NCI-H345 treated with DMSO at 0.1 percent for 48 hours (cell line): ENCODE data around the gene THSD8.
"Not testable (repeated sequence)": the region's sequence is repeated elsewhere in the genome, so short reads cannot be mapped to it uniquely, and the experiment has no call there.

Experiments used
- DNase-seq: peaks from one replicate; lab custom pipeline; 2025; ENCODE audit not compliant: unreplicated experiment; lab: John Stamatoyannopoulos, UW

THSD8 gene

DNA sequence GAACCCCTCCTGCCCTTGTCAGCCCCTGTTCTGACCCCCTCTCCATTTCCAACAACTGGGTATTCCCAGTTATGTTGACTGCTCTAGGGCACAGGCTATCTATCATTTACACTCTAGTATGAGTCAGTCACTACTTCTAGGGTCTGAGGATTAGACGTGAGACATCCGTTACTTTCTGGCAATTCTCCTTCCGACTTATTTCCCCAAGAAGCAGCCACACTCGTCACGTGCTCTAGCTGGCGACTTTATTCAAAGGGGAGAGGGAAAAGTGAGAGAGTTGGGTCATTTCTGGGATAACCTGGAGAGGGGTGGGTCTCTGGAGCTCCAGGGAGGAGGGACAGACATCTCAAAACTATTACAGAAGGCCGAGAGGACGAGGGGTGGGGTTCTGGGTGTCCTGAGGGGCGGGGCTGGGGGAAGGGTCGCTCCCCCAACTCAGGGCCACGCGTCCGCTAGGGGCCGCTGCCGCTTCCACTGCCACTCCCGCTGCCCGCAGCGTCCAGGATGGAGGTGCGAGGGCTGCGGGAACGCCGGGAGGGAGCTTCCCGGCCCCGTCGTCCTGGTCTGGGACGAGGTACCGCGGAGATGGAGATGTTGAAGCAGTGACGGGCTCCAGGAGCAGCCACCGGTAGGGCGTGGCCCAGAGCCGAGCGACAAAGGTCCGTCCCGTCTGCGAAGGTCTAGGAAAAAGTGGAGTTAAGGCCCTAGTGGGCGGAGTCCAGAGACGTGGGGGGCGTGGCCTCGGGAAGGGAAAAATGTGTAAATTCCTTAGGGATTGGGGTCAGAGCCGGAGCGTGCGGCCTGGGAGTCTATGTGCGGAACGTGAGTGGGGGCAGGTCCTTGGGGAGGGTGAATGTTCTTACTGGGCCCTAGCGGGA is 23.6 kb downstream of the THSD8 start:
- DNase-seq = no peak

DNA sequence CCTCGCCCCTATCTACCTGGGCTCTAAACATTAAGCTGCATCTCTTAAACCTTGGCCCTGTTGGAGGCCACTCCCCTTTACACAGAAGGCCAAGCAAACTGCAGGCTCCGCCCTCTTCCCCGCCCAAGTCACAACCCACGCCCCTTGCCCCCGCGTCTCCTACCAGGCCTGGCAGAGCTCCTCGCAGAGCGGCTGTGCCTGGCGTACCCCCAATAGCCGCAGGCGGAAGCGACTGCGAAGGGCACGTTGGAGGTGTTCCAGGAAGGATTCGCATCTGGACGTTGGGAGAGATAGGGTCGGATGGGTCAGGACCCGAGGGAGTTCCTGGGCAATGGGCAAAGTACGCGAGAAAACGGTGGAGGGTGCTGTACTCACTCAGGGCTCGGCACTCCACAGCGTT is 26.6 kb downstream of the THSD8 start:
- DNase-seq = no peak

- DNase-seq = no peak
Measured at GRCh38 chr19:12833418-12833737, 31.5 kb downstream of the THSD8 start.

DNA sequence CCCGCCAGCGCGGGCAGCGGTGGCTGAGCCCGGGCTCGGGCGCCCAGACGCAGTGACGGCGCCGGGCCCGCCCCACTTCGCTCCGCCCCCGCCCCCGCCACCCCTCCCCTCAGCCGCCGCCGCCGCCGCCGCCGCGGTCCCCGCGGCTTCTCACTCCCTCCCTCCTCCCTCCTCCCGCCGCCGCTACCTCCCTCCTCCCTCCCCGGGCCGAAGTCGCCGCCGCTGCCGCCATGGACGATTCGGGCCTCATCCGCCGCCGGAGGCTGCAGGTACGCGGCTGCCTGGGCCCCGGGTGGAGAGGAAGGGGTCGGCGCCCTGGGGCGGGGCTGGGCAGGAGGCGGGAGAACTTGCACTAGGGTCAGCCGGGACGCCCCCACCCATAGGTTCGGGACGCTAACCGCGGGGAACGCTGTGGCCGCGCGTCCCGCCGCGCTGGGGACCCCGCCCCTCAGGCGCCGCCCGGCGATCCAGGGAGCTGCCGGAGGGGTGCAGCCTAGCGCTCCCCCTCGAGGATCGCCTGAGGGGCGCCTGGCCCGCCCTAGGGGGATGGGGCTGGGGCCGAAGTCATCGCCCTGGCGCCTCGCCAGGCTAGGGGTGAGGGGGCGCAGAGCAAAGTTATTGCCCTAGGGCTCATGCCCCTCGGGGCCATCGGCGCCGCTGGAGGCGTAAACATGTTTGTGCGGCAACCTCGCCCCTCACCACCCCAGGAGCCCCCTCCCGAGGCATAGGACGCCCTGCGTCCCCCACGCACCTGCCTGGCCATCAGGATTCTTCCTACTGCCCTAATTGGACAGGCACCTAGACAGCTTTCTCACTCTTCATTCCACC is 32.1 kb downstream of the THSD8 start:
- no peak for DNase-seq

GRCh38 chr19:12834566-12834943 is 32.7 kb downstream of the THSD8 start, which contains the start of gene RTBDN:
Gene RTBDN (minus strand): TSS chr19:12834579. CDS start chr19:12829979, 4,600 bp downstream.
- DNase-seq = no peak

DNA sequence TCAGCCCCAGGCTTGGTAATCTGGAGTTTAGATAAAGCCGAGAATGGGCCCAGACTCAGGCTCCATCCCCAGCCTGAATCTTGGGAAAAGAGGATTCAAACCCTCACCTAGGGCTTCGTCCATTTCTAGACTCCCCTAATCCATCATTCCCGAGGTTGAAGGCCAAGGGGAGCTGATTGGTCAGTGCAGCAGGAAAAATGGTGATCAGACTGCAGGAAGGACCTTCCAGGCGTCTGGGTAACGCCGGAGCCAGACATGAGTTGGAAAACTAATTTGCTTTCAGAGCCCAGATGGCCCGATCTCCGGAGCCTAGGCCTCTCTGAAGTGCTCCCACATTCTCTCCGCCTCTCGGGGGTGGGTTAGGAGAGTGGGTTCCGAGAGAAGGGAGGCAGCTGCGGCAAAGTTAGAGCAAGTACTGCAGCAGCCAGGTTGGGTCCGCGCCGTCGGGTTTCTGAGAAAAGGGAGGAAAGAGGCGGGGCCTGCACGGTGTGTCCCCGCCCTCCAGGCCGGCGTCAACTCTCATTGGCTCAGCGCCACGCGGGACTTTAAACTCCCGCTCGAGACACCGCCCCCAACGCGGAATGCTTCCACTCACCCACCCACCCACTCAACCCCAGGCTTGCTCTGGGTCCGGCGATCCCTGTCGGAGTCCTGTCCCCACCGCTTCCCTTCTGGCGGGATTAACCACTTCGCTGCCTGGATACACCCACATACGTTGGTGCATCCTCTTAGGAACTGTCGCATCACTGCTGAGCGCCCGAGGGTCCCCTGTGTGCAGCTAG is 33.3 kb downstream of the THSD8 start:
- no peak for DNase-seq

DNA sequence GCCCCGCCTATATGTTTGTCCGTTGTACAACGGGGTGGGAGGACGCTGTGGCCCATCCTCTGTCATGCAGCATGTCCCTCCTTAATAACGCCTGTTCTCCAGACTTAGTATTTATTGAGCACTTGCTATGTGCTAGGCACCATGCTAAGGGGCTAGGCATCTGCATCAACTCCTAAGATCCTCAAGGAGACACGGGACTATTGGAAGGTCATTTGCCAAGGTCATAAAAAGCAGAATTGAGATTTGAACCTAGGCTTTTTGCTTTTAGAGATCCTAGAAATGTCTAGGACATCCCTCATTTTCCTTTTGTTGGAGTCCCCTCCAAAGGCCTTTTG is 34.6 kb downstream of the THSD8 start:
- DNase-seq = no peak

DNA sequence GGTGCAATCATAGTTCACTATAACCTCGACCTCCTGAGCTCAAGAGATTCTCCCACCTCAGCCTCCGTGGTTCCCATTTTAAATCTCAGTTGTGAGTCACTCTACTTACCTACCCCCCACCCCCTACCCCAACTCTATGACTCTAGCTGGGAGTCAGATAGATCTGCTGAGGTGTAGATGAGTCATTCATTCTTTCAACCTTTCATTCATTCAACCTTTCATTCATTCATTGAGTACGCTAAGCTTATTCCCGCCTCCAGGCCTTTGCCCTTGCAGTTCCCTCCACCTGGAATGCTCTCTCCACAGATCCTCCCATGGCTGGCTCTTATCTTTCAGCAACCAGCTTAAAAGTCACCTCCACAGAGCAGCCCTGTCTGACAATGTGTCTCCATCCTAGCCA is 35.4 kb downstream of the THSD8 start:
- DNase-seq = no peak

- no peak for DNase-seq
Measured at GRCh38 chr19:12838182-12838885, 36.5 kb downstream of the THSD8 start, which contains the start of gene MAST1. Gene MAST1 (plus strand): TSS chr19:12838515. CDS start chr19:12838573, 58 bp downstream.

DNA sequence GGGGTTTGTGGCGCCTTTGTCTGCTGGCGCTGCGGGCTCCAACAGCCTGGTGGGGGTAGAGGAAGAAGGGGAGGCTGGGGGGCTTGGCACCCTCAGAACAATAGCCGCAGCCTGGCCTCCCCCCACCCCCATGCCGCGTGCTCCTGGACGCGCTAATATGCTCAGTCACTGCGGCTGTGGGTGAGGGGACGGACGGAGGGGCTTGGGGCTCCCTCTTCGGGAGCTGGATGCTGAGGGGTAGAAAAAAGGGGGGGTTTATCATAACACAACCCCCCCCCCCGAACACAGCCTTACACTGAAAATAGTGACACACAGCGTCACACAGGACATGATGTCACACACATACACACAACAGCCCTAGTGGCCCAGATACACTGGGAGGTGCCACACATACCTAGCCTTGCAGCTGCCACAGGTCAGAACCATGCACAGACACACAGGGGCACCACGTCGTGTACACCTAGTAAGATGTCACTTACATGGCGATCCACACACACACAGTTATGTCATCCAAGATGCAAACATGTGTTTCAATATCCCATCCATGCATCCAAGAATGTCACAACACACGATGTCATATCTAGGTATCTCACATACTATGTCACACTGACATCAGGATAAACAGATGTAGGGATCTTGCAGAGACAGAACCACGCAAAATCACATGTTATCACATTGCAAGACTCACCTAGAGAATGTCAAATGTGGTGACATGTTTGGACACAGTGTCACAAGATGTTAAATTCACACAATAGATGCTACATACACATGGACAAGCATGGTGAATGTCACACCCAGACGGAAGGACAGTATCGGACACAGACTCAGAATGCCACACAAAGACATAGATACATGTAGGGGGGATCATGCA is 37.3 kb downstream of the THSD8 start:
- DNase-seq = no peak

GRCh38 chr19:12840091-12841079 is 38.5 kb downstream of the THSD8 start:
- DNase-seq = no peak

DNA sequence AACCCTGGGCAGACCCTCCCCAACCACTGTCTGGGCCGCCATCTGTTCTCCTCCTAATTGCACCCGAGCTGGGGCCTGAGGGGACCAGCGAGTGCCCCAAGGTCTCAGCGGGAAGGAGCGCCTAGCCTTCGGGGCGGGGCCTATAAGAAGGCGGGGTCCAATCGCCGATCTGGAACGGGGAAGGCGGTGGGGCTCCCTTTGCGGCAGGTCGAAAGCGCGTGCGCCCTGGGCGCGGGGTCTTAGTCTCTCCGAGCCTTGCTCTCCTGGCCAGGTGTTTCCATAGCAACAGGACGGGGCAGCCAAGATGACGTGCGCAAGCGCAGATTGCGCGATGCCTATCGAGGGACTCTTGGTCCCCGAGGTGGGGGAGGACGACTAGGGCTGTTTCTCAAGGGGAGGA is 39.2 kb downstream of the THSD8 start:
- no peak for DNase-seq

- no peak for DNase-seq
Measured at GRCh38 chr19:12842511-12842910, 40.6 kb downstream of the THSD8 start.

DNA sequence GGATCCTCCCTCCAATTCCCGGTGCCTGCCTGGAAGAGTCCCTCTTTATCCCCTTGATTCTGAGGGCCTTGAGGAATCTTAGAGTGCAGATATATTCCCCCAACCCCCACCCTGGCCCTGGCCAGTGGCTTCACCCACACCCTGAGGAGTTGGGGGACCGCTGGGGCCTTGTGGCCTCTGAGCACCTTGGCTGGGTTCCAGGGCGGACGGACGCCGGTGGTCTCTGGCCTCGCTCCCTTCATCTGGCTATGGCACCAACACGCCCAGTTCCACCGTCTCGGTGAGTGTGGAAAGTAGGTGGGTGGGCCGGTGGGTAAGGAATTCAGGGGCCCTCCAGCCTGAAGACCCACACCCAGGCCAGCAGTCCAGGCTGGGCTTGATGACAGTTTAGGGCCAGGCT is 41.5 kb downstream of the THSD8 start:
- DNase-seq = no peak

GRCh38 chr19:12843999-12844732 is 42.3 kb downstream of the THSD8 start:
- no peak for DNase-seq

GRCh38 chr19:12846613-12847012 is 44.7 kb downstream of the THSD8 start:
- DNase-seq = not testable (repeated sequence)

DNA sequence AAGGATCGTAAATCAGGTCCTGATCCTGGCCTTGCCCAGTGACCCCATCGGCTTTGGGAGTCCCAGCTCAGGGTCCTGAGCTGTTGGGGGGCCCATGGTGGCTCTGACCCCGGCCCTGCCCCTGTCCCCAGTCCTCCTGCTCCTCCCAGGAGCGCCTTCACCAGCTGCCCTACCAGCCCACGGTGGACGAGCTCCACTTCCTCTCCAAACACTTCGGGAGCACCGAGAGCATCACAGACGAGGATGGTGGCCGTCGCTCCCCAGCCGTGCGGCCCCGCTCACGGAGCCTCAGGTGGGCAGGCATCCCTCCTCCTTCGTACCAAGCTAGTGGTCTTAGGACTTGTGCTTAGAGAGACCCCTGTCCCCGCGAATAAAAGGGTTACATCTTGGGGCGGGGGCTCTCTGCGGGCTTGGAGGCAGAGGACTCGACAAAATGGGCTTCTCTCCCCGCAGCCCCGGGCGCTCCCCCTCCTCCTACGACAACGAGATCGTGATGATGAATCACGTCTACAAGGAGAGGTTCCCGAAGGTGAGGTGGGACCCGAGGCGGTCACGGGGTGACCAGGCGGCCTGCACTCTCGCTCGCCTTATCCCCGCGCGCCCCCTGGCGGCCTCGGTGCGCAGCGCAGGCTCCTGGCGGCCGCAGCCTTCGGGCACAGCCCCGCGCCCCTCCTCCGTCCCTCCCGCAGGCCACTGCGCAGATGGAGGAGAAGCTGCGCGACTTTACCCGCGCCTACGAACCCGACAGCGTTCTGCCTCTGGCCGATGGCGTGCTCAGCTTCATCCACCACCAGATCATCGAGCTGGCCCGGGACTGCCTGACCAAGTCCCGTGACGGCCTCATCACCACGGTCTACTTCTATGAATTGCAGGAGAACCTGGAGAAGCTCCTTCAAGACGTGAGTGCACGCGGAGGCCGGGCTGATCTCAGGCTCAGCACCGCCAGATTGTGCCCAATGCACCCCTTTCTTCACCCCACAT is 45.6 kb downstream of the THSD8 start:
- DNase-seq = no peak
